Stimulated activated CD4-positive, alpha-beta T cell treated with anti-CD3 and anti-CD28 coated beads, TNF-alpha, amount 100 ng/mL, for 4 hours (primary cell): ENCODE measurements around the gene CEMIP.

Experiments
- DNase-seq, 3 experiments: peaks; one replicate each; pipeline ENCODE4 v3.0.0-alpha.2; 2020; ENCODE audit warnings: low read depth in 3 of 3

The CEMIP gene

DNA sequence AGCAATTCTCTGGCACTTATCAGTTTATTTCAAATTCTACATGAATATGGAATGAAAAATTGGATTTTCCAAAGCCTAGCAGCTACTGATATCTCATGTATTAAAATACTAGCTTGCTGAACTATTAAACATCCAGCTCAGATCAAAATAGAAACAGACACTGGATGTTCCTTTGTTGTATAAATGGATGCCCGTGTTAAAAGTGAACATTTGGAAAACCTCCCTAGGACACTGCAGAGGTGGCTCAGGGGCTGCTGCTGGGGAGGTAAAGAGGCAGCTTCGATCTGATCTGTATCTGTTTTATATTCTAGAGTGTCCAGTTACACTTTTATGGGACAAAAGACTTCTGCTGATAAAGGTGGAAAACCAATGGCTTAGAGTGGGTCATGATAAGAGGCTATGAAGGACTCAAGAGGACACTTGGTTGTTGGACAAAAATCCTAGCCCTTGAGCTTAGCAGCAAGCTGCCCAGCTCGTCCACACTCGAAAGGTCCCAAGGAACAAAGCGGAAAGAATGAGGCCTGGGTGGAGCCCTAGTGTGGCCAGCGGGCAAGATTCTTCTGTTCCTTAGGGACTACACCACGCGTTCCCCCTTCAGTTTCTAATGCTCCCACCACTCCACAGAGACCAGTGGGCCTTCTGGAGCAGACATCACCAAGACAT, 200.5 kb downstream of the CEMIP start:
- DNase-seq: no peak

DNA sequence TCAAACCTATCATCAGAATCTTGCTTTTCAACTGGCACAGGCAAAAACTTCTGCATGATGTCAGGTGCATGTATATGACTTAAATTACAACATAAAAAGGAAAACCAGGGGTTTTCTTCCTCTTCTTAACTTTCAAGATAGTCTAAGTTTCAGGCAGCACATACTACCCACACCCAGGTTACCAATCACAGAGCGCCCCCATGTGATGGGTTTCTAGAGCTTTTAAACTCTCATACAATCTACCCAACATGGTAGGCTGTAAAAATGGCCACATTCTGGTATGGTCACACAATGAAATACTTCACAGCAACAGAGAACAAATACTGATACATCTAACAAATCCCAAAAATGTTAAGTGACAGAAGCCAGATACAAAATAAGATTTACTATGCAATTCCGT, 203.0 kb downstream of the CEMIP start:
- DNase-seq: no peak

DNA sequence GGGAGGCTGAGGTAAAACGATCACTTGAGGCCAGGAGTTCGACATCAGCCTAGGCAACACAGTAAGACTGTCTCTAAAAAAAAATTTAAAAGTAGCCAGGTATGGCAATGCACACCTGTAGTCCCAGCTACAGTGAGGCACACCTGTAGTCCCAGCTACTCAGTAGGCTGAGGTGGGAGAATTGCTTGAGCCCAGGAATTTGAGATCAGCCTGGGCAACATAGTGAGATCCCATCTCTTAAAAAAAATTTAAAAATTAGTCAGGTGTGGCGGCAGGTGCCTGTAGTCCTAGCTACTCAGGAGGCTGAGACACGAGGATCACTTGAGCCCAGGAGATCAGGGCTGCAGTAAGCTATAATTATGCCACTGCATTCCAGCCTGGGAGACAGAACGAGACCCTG, 203.7 kb downstream of the CEMIP start:
- no peak for DNase-seq

DNA sequence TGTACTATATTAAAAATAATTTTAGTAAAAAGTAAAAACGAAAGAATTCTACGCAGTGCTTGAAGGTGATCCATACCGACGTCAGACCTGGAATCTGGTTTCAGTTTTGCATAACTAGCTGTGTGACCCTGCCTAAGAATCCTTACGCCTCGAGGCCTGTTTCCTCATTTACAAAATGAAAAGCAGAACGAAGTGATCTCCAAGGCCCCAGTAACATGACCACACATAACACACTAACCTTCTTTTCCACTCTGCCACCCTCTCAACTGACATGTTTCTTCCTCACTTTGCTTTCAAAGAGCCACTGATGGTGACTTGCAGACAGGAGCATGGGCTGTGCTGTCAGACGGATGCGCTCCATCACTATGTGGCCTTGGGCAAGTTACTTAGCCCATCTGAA, 205.7 kb downstream of the CEMIP start:
- DNase-seq: no peak

DNA sequence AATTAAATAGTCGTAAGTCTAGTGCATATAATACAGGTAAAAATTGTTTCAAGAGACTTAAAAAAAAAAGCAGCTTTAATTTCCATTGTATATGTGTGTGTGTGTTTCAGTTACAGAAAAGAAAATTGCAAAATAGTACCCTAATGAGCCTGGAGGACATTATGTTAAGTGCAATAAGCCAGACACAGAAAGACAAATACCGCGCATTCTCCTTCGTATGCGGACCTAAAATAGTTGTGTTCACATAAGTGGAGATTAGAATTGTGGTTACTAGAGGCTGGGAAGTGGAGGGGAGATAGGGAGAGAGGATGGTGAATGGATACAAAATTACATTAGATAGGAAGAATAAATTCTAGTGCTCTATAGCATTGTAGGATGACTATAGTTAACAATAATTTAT, 206.8 kb downstream of the CEMIP start:
- no peak for DNase-seq

DNA sequence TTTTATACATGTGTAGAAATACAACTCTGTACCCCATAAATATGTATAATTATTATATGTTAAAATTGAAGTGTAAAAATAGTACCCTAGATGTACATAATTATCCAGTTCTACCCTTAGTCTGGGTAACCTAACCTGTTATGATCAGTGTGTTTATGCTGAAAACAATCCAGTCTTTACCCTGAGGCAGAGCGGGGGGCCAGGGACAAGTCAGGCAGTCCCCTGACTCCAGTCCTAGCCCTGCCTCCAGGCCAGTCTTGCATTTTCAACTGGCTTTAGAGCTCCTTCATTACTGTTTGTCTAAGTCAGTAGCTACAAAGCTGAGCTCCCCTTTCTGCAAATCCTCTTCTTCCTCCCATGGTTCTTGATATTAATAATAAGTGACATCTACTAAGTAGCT, 207.3 kb downstream of the CEMIP start:
- DNase-seq: no peak

DNA sequence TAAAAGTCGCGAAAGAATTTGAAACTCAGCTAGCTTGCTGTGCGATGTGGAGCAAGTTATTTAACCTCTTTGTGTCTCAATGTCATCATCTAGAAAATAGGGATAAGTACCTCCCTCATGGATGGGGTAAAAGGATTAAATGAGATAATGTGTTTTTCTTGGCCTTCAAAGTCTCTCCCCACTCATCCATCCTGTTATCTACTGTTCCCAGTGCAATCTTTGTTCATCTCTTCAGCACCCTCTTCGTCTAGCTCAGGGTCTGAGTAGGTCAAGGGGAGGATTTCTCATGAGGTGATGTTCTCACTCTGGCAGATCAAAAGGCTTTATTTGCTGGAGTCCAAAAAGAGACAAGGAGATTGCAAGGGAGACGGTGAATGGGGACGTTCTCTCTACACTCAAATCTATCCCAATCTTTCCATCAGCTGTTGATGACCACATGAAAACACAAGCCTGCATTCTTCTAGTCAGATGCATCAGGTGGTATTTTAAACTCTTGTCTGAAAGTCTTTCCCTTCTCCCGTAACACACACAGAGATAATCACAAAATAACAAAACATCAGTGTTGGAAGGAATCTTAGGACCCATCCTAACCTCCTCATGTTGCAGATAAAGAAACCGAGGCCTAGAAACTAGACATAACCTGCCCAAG, 209.1 kb downstream of the CEMIP start:
- DNase-seq: no peak

DNA sequence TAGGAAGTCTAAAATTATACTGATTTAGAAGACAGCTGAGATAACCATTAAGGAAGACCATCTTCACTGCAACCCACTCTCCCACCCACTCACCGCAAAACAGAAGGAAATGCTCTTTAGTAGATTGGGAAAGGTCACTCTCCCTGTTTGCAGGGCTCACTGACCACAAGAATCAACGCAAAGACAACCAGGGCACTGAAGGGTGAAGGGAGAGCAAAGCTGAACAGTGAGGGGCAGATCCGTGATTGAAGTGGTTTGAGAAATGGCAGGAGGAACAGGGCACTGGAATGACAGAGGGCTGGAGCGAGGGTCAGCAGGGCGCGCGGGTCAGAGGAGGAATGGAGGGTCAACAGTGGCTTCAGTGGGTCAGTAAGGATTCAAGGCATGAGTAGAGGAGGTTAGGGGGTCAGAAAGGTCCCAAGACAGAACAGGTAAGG, 209.9 kb downstream of the CEMIP start:
- no peak for DNase-seq

DNA sequence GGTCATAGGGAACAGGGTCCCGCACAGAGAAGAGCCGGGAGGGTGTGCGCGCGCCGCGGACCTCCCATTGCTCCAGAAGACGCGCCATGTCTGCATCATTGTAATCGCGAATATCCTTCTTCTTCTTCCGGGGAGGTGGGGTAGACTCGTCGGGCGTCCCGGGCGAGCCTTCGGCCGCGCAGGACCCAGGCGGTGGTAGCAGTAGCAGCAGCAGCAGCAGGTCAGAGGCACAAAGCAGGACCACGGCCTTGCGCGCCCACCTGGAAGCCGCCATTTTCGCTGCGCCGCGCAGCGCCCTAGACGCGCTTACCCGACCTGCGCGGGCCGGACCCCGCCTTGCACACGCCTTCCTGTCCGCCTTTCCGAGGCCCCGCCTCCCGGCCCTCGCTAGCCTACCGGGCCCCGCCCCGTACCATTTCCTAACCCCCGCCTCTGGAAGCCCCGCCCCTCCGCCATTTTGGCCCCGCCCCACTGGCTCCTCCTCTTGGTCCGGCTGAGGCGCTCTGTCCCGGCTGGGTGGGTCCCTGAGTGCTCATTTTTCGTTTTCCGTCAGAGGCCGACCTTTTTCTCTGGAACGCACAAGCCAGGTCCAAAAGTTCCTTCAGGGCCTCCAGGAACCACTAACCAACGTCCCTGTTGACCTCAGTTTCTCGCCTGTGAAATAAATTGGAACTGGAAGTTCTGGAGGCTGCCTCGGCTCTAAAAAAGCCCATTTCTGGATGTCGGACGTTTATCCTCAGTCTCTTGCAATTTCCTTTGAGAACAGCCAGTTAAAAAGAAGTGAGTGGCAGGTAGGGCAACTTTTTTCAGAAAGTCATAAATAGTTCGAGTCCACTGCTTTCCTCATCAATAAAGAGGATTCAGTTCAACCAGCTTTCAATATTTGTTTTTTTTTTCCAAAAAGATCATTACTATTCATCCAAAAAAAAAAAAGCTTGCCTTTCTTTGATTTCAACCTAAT, 210.6 kb downstream of the CEMIP start, which contains the start of gene MESD:
TSS of gene MESD (minus strand) at position 302 of the 961 bp plus-strand sequence. CDS start at position 274, 28 bp downstream.
- DNase-seq: peak; percentile 95 to 99 (median 97)

DNA sequence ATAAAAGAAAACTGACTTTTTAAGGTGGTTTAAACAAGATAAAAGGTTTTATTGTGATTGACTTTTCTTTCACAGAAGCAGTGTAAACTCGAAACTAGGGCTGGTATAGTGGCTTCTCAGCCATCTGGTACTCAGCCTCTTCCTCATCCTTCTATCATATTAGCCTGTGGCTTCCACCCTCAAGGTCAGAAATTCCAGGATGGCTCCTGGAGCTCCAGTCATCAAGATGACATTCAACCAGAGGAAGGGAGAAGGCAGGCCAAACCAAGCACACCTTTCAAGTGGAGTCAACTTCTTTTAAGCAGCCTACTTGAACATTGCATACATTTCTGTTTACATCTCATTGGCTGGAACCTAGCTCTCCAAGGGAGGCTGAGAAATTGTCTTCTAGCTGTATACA, 211.8 kb downstream of the CEMIP start:
- DNase-seq: no peak

DNA sequence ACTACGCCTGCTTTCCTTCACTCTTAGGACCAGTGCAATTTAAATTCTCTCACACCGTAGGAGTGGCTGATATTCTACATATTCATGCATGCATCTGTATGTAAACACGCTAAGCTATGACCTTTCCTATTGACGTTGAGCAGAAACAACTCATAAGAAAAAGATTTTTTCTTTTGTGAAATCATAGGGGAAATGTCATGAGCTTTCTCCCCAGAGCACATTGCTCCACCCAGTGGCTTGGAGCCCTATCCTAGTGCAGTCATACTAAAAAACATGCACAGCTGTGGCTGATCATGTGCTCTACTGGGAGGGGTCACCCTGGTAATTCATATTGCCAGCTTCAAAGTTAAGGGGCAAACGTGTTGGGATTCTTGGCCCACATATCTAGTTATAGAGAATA, 212.3 kb downstream of the CEMIP start:
- DNase-seq: no peak

DNA sequence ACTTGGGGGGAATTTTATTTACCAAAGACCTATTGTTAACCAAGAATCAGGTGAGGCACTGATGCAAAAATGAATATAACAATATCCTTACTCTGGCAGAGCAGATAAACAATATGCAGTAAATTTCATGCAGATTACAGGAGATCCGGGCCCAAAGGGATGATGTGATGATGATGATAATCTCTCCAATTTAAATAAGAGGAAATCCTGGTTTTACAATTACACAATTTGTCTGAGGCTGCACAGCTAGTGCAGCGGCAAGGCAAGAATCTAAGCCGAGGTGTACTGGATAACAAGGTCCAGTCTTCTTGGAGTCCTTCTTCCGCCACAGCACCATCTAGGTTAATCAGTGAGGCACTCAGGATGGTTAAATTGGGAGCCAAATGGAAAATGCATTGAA, 212.8 kb downstream of the CEMIP start:
- no peak for DNase-seq

DNA sequence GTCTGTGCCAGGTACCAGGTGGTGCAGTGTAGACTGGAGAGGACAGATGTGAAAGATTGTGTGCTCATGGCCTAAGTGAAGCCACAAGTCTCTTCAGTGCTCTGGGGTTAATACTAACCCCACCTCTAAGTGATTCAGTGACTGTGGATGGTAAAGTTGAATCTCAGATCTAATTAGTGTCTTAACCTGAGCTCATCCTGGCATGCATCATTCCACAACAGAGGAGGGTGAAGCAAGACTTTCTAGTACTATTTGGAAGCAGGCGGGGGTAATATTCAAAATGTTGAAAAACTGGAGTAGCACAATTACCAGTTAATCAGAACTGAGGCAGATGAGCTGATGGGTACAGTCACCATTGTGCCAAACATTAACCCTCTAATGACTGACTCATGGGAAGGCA, 213.3 kb downstream of the CEMIP start:
- DNase-seq: no peak

DNA sequence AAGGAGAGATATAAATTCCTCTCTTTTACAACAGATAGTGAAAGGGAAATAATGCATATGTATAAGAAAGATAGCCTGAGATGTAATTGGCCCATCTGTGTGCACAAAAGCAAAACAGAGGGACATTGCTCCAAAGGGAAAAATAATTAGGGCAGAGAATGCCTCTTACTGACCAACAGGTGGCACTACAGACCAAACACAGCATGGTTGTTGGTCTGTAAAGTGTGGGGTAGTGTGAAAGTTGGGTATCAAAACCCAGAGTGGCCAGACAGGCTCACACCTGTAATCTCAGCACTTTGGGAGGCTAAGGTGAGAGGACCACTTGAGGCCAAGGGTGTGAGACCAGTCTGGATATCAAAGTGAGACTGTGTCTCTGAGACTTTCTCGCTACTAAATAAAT, 217.1 kb downstream of the CEMIP start:
- no peak for DNase-seq

DNA sequence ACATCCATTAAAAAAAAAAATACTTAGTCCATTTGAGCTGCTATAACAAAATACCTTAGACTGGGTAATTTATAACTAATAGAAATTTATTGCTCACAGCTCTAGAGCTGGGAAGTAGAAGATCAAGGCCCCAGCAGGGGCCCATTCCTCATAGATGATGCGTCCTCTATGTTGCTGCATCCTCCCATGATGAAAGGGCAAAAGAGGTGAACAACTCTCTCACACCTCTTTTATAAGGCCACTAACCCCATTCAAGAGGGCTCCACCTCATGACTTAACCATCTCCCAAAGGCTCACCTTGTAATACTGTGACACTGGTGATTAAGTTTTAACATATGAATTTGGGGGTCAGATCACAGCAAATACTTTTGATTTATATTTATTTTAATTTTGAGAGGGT, 218.5 kb downstream of the CEMIP start:
- DNase-seq: no peak

DNA sequence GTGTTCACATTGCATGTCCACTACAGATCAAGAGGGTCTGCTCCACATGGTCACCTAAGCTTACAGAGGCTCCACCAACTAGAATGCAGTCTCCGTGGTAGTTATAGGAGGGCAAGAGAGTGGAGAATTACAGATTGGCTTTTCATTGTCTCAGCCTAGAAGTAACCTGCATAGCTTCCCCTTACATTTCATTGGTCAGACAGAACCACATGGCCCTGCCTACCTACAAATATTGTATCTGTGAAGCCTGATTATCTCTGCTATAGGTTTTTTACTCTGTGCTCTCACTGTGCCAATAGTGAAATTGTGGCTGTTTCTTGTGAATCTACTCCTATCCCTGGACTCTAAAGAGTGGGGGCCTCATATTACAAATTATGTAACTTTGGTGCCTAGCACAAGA, 219.1 kb downstream of the CEMIP start:
- no peak for DNase-seq

DNA sequence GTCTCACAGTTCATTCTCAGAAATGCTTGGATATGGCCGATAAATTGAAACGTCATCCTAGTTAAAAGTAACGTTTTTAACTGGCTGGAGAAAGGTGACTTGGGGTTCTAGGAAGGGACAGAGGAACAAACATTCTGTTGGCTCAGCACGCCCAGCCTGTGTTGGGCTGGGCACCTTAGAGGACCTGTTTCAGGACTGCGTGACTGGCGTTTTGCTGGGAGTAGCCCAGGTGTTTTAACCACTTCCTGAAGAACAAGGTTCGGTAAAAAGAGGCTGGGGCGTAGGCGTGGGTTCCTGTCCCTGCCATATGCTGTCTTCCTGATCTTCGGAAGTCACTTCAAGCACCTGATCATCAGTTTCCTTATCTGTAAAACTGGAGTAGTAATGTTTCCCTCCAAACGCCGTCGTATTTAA, 220.5 kb downstream of the CEMIP start:
- peak in 2 of 3 experiments; percentile 28 to 46 for DNase-seq

DNA sequence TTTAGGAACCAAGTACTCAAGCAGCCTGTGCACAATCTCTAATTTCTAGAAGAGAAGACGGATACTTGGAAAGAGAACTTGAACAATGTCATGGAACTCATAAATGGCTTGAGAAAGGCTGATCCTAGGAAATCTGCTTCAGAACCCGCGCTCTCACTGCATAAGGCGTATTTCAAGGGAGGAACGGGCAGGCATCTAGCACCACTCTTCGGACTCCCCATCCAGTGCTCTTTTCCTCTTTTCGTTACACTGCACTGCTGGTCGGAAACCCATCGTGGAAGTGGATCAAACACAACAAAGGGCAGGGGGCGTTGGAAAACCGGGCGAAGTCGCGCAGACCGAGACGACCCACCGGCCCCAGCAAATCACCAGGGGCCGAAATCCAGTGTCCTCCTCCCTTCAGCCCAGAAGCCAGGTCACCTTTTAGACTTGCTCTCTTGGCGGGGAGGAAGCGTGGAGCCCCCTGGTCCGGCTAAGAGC, 221.0 kb downstream of the CEMIP start:
- DNase-seq: no peak

DNA sequence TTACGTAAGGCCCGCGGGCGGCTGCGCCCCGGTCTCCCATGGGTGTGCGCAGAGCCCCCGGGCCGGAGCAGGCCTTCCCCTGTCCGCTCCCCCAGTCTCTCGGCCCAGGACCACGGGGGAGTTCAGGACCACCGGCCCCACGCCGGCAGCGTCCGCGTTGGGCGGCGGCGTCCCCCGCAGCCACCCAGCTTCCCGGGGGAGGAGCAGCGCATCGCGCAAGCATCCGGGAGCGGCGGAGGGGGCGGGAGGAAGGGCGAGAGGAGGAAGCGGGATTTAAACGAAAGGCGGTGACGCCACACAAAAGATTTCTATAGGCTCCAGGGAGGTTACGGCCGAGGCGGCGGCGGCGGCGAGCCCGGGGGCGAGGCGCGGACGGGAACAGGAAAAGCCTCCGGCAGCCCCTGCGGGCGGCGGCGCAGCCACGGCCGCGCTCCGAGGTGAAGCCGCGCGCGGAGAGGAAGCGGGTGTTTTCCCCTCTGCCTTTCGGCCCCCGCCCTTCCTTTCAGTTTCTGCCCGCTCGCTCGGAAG, 221.5 kb downstream of the CEMIP start, which contains the start of gene TLNRD1:
TSS of gene TLNRD1 (plus strand) at position 300 of the 528 bp plus-strand sequence. CDS start 1,349 bp downstream, outside the sequence.
- peak; percentile 67 to 70 (median 70) for DNase-seq
